GM13976 (cell line): Measurements from ENCODE around the gene MICU2.

Experiments
- DNase-seq: peaks from one replicate; pipeline ENCODE4 v3.0.0; 2012; ENCODE audit warnings: low spot score
- CTCF ChIP-seq: IDR thresholded peaks from 2 replicates; pipeline ENCODE4 v1.5.1; 2012; ENCODE audit warnings: borderline replicate concordance, mild to moderate bottlenecking; ENCODE audit not compliant: insufficient read depth; ENCODE audit errors: extremely low read depth, missing control alignments, control extremely low read depth
- in situ Hi-C: fragments of 300-500 bp; cut with MboI; formaldehyde crosslinking; loops from one replicate; pipeline ENCODE4 v1.12.0; 2022; ENCODE audit warnings: low sequenced_read_pairs, mixed read lengths, inconsistent platforms; ENCODE audit not compliant: unreplicated experiment

The MICU2 gene

DNA sequence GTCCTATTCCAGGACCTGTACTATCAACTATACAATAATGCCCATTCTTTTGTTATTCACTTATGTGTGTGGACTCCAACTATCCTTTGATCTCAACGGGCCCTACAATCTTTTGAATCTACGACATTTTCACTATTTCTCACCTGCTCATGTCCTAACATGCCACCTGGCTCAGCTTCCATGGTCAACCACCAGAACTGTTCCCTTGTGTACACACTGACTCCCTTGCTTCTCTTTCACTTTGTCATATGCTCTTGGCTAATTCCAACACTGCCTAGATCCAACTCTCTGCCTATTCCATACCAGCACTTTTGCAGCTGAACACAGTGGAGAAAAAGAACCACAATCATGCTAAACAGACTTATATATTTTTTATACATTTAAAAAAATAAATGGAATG is 53.1 kb downstream of the MICU2 start:
- no peak for DNase-seq
- in situ Hi-C loops, result no loop called here
- TF ChIP-seq CTCF, result no peak

DNA sequence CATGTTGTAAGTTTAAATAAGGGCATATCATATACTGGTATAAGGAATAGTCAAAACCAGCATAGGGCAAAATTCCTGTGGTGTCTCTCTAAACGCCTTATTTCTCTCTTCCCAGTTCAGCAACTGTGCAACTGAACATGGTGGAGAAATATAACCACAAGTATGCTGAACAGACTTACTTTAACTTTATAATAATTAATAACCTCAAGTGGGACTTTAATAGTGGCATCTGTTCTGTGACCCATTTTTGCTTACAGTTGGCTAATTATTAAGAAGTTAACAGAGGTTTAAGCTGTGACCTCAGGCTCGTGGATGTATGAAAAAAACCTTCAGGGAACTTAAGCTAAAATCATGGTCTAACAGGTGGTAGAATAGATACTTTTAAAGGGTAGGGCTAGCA is 54.3 kb downstream of the MICU2 start:
- no peak for TF ChIP-seq CTCF
- DNase-seq, result no peak
- in situ Hi-C loops, result no loop called here

- no peak for TF ChIP-seq CTCF
- in situ Hi-C loops, result no loop called here
- DNase-seq, result no peak
These were observed 55.4 kb downstream of the MICU2 start for GRCh38 chr13:21548577-21548976.

DNA sequence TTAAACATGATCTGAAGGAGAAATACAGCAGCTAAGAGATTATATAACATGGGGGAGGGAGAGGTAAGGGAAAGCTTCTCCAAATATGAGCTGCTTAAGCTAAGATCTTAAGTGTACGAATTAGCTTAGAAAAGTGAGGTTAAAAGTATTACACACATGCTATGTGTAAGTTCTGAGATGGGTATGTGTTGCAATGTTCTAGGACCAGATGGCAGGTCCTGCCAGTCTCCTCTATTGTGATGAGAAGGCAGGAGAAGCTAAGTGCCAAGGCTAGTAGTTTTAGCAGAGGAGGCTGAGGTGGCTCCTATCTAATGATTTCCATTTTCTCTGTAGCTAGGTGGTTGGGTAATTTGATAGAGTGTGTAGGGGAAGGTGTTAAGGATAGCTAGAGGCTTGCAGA is 57.6 kb downstream of the MICU2 start:
- no peak for DNase-seq
- in situ Hi-C loops, result no loop called here
- no peak for TF ChIP-seq CTCF

DNA sequence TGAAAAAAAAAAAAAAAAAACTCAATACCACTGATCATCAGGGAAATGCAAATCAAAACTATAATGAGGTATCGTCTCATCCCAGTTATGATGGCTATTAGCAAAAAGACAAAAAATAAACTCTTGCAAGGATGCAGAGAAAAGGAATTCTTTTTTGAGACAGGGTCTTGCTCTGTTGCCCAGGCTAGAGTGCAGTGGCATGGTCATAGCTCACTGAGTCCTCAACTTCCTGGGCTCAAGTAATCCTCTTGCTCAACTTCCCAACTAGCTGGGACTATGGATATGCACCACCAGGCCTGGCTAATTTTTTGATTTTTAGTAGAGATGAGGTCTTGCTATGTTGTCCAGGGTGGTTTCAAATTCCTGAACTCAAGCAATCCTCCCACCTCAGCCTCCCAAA is 59.5 kb downstream of the MICU2 start:
- TF ChIP-seq CTCF, result no peak
- in situ Hi-C loops, result no loop called here

DNA sequence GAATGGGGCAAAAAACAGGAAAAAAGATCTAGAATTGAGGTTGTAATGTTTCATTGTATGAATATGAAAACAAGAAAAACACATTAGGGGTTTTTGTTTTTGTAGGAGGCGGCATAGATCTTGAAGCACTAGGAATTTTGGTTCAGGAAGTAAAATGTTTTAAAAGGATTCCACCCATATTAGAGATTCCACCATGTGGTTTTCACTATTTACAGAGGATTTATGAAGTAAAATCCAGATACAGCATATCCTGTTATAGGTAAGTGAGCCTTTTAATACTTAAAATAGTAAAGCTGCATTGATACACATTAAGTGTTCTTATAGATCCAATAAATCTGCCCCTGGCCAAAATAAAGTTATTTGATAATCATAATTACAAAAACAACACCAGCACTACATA is 61.4 kb downstream of the MICU2 start:
- no peak for DNase-seq
- no peak for TF ChIP-seq CTCF
- in situ Hi-C loops, result no loop called here

More for the DNA sequence above, 59.5 kb downstream of the MICU2 start:
- no peak for DNase-seq

GRCh38 chr13:21541980-21542379 is 62.0 kb downstream of the MICU2 start:
- no peak for TF ChIP-seq CTCF
- in situ Hi-C loops, result no loop called here
- DNase-seq, result no peak
